Measurements from ENCODE around the gene AIFM3.
"Not testable (repeated sequence)": the region's sequence is repeated elsewhere in the genome, so short reads cannot be mapped to it uniquely, and the experiment has no call there.

Gene AIFM3

GRCh38 chr22:20966883-20967696 is at the start of gene AIFM3:
AIFM3 (plus strand) TSS chr22:20967255; CDS start chr22:20967945, 690 bp downstream.
- DNase-seq: peak in 27 of 51 donors; percentile 15 to 69 (median 50)

- no peak for DNase-seq
These were observed 48.3 kb upstream of the AIFM3 start for GRCh38 chr22:20918663-20919218.

- no peak for DNase-seq
These were observed 47.3 kb upstream of the AIFM3 start for GRCh38 chr22:20919718-20920117.

- no peak for DNase-seq
These were observed 46.2 kb upstream of the AIFM3 start for GRCh38 chr22:20920881-20921203.

GRCh38 chr22:20922141-20922751 is 44.8 kb upstream of the AIFM3 start:
- no peak for DNase-seq

- no peak for DNase-seq
These were observed 40.8 kb upstream of the AIFM3 start for GRCh38 chr22:20926243-20926642.

- DNase-seq: no peak
These were observed 39.0 kb upstream of the AIFM3 start for GRCh38 chr22:20927940-20928572.

GRCh38 chr22:20928573-20928967 is 38.5 kb upstream of the AIFM3 start:
- no peak for DNase-seq

- no peak for DNase-seq
These were observed 37.1 kb upstream of the AIFM3 start for GRCh38 chr22:20930004-20930403.

GRCh38 chr22:20930435-20930834 is 36.6 kb upstream of the AIFM3 start:
- DNase-seq: not testable (repeated sequence)

GRCh38 chr22:20931126-20931654 is 35.9 kb upstream of the AIFM3 start:
- no peak for DNase-seq

GRCh38 chr22:20933910-20934309 is 33.1 kb upstream of the AIFM3 start:
- no peak for DNase-seq

- DNase-seq: not testable (repeated sequence)
These were observed 32.0 kb upstream of the AIFM3 start for GRCh38 chr22:20935049-20935448.

- DNase-seq: not testable (repeated sequence)
These were observed 31.1 kb upstream of the AIFM3 start for GRCh38 chr22:20935780-20936539.

- DNase-seq: no peak
These were observed 29.8 kb upstream of the AIFM3 start for GRCh38 chr22:20937031-20937793.

GRCh38 chr22:20937794-20938671 is 29.0 kb upstream of the AIFM3 start:
- DNase-seq: no peak

- not testable (repeated sequence) for DNase-seq
These were observed 27.4 kb upstream of the AIFM3 start for GRCh38 chr22:20939457-20940185.

- DNase-seq: no peak
These were observed 26.8 kb upstream of the AIFM3 start for GRCh38 chr22:20940186-20940651.

Data from hypothalamus (tissue), 51 donors.